Type B pancreatic cell (in vitro differentiated cells): ENCODE results near the gene KIRREL3. TPM values are rescaled to one million over a fixed set of nuclear protein-coding genes. Genes with fewer than 3 reads are reported as not detected.

Experiments used
- DNase-seq: peaks from one replicate; pipeline ENCODE4 v3.0.0; 2021; ENCODE audit warnings: mixed read lengths; ENCODE audit not compliant: unreplicated experiment; ENCODE audit errors: extremely low spot score
- H3K27ac Mint-ChIP-seq: 2 replicates; pipeline ENCODE4 v1.8.0; 2021; ENCODE audit warnings: mild to moderate bottlenecking, mixed read lengths
- H3K27me3 Mint-ChIP-seq: 2 replicates; pipeline ENCODE4 v1.8.0; 2021; ENCODE audit warnings: mixed read lengths
- H3K36me3 Mint-ChIP-seq: 2 replicates; pipeline ENCODE4 v1.8.0; 2021; ENCODE audit warnings: mixed read lengths
- H3K4me1 Mint-ChIP-seq: one replicate; pipeline ENCODE4 v1.8.0; 2021; ENCODE audit warnings: mixed read lengths; ENCODE audit not compliant: unreplicated experiment
- H3K4me3 Mint-ChIP-seq: 2 replicates; pipeline ENCODE4 v1.8.0; 2021; ENCODE audit warnings: mild to moderate bottlenecking, mixed read lengths
- H3K9me3 Mint-ChIP-seq: 2 replicates; pipeline ENCODE4 v1.8.0; 2021; ENCODE audit warnings: mixed read lengths
- CTCF ChIP-seq: fragments of 200-600 bp; sonication (generic); conservative IDR thresholded peaks from 2 replicates; pipeline ENCODE4 v1.5.0; 2021; ENCODE audit warnings: antibody characterized with exemption, mild to moderate bottlenecking
- total RNA-seq: library from RNA; stranded (reverse); gene quantifications from 2 replicates; pipeline ENCODE4 v1.2.1, GENCODE V29; 2021; ENCODE audit warnings: low replicate concordance

The KIRREL3 gene
- total RNA-seq, 1 donor from 2014 or later, result 4.1 TPM

GRCh38 chr11:126630893-126631798 is 369.4 kb downstream of the KIRREL3 start:
- TF ChIP-seq CTCF, result no peak
- no peaks in the 10 kb centered on the region for H3K9me3 Mint-ChIP-seq
- peaks cover 35% of the 10 kb centered on the region for H3K27me3 Mint-ChIP-seq
- no peaks in the 10 kb centered on the region for H3K36me3 Mint-ChIP-seq
- DNase-seq, result no peak
- H3K4me1 Mint-ChIP-seq, result peaks cover 19% of the 10 kb centered on the region
- no peak overlapping the region for H3K27ac Mint-ChIP-seq
- H3K4me3 Mint-ChIP-seq, result no peak overlapping the region

GRCh38 chr11:126630488-126630887 is 370.1 kb downstream of the KIRREL3 start:
- Mint-ChIP-seq H3K36me3 (no peaks in the 10 kb centered on the region), H3K27ac (no peak overlapping the region), H3K9me3 (no peaks in the 10 kb centered on the region), H3K4me1 (peaks cover 20% of the 10 kb centered on the region), H3K4me3 (no peak overlapping the region), H3K27me3 (peaks cover 39% of the 10 kb centered on the region)
- no peak for DNase-seq
- TF ChIP-seq CTCF, result no peak

- no peak for DNase-seq
- Mint-ChIP-seq H3K27ac (no peak overlapping the region), H3K36me3 (no peaks in the 10 kb centered on the region), H3K4me3 (no peak overlapping the region), H3K4me1 (peaks cover 31% of the 10 kb centered on the region), H3K27me3 (peaks cover 42% of the 10 kb centered on the region), H3K9me3 (no peaks in the 10 kb centered on the region)
- no peak for TF ChIP-seq CTCF
Measured at GRCh38 chr11:126628790-126629621, 371.6 kb downstream of the KIRREL3 start.

GRCh38 chr11:126628450-126628789 is 372.1 kb downstream of the KIRREL3 start:
- H3K27ac Mint-ChIP-seq, result no peak overlapping the region
- no peak for TF ChIP-seq CTCF
- H3K9me3 Mint-ChIP-seq, result no peaks in the 10 kb centered on the region
- no peak overlapping the region for H3K4me3 Mint-ChIP-seq
- H3K27me3 Mint-ChIP-seq, result peaks cover 40% of the 10 kb centered on the region
- peaks cover 28% of the 10 kb centered on the region for H3K4me1 Mint-ChIP-seq
- DNase-seq, result no peak
- H3K36me3 Mint-ChIP-seq, result no peaks in the 10 kb centered on the region

GRCh38 chr11:126627421-126627820 is 373.1 kb downstream of the KIRREL3 start:
- H3K9me3 Mint-ChIP-seq, result no peaks in the 10 kb centered on the region
- TF ChIP-seq CTCF, result no peak
- H3K27ac Mint-ChIP-seq, result no peak overlapping the region
- peaks cover 26% of the 10 kb centered on the region for H3K4me1 Mint-ChIP-seq
- H3K36me3 Mint-ChIP-seq, result no peaks in the 10 kb centered on the region
- no peak overlapping the region for H3K4me3 Mint-ChIP-seq
- DNase-seq, result no peak
- H3K27me3 Mint-ChIP-seq, result peaks cover 41% of the 10 kb centered on the region
